AG09309 (cell line): ENCODE results near the gene ARFGAP1.

Experiments
- DNase-seq: peaks from one replicate; pipeline ENCODE4 v3.0.0-alpha.2; 2010; ENCODE audit warnings: low read depth
- H3K4me3 ChIP-seq: 2 replicates; pipeline ENCODE4 v1.5.1; 2011; ENCODE audit warnings: mild to moderate bottlenecking, low read depth, low read length, moderate library complexity; ENCODE audit not compliant: control insufficient read depth
- TF ChIP-seq, protein P1 (sequence below): IDR thresholded peaks from 2 replicates; pipeline ENCODE4 v1.5.1; 2011; ENCODE audit warnings: mild to moderate bottlenecking, low read depth, low read length, inconsistent platforms; ENCODE audit not compliant: insufficient read depth, control insufficient read depth; ENCODE audit errors: missing control alignments

ARFGAP1 gene

GRCh38 chr20:63233924-63234323 lies 38.7 kb upstream of the ARFGAP1 start:
- TF ChIP-seq, protein P1, sequence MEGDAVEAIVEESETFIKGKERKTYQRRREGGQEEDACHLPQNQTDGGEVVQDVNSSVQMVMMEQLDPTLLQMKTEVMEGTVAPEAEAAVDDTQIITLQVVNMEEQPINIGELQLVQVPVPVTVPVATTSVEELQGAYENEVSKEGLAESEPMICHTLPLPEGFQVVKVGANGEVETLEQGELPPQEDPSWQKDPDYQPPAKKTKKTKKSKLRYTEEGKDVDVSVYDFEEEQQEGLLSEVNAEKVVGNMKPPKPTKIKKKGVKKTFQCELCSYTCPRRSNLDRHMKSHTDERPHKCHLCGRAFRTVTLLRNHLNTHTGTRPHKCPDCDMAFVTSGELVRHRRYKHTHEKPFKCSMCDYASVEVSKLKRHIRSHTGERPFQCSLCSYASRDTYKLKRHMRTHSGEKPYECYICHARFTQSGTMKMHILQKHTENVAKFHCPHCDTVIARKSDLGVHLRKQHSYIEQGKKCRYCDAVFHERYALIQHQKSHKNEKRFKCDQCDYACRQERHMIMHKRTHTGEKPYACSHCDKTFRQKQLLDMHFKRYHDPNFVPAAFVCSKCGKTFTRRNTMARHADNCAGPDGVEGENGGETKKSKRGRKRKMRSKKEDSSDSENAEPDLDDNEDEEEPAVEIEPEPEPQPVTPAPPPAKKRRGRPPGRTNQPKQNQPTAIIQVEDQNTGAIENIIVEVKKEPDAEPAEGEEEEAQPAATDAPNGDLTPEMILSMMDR, result no peak
- H3K4me3 ChIP-seq, result no peak overlapping the region

GRCh38 chr20:63234693-63235398 lies 37.8 kb upstream of the ARFGAP1 start:
- no peak overlapping the region for H3K4me3 ChIP-seq
- TF ChIP-seq, protein P1, result peak; percentile 41
- DNase-seq, result no peak

More at GRCh38 chr20:63233924-63234323, 38.7 kb upstream of the ARFGAP1 start:
- DNase-seq, result no peak

- TF ChIP-seq, protein P1, result no peak
- DNase-seq, result no peak
- H3K4me3 ChIP-seq, result no peak within 1 kb of the TSS
These were observed 37.1 kb upstream of the ARFGAP1 start, which contains the start of gene BIRC7 for GRCh38 chr20:63235399-63235983. Gene BIRC7 (plus strand): TSS chr20:63235905. CDS start chr20:63236097, 192 bp downstream.

- H3K4me3 ChIP-seq, result no peak overlapping the region
- DNase-seq, result no peak
- TF ChIP-seq, protein P1, result no peak
These were observed 36.3 kb upstream of the ARFGAP1 start for GRCh38 chr20:63236116-63236837.

GRCh38 chr20:63238031-63238430 lies 34.6 kb upstream of the ARFGAP1 start:
- no peak overlapping the region for H3K4me3 ChIP-seq
- TF ChIP-seq, protein P1, result no peak
- DNase-seq, result no peak

DNA sequence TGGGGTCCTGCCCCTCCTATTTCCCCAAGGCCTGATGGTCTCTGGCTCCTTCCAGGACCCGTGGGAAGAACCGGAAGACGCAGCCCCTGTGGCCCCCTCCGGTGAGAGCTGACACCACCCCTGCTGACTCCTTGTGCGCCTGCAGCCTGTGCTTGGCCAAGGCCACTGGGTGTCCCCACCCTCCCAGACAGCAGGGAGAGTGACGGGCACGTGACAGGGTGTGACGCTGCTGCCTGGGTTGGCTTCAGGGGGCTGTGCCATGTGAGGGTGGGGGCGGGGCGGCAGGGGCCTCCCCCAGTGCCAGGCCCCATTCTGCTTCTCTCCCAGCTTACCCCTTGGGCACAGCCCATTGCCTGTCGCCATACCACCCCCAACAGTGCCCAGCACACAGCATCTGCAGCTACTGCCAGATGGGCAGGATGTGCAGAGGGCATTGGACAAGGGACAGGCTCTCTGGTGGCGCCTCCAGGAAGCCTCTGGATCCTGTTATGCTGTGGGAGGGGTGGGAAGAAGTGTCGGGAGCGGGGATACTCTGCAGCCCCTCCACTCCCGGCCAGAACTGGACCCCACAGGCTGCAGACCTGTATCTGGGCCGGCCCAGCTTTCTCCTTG lies 34.0 kb upstream of the ARFGAP1 start:
- TF ChIP-seq, protein P1, result no peak
- no peak overlapping the region for H3K4me3 ChIP-seq
- DNase-seq, result no peak
